ENCODE data around the gene FAM124A. TPM values are rescaled to one million over a fixed set of nuclear protein-coding genes. Genes with fewer than 3 reads are reported as not detected.
"Not testable (repeated sequence)": the region's sequence is repeated elsewhere in the genome, so short reads cannot be mapped to it uniquely, and the experiment has no call there.

The FAM124A gene
- total RNA-seq, 2 experiments from 2014 or later = 0.13 TPM; not detected in 1

DNA sequence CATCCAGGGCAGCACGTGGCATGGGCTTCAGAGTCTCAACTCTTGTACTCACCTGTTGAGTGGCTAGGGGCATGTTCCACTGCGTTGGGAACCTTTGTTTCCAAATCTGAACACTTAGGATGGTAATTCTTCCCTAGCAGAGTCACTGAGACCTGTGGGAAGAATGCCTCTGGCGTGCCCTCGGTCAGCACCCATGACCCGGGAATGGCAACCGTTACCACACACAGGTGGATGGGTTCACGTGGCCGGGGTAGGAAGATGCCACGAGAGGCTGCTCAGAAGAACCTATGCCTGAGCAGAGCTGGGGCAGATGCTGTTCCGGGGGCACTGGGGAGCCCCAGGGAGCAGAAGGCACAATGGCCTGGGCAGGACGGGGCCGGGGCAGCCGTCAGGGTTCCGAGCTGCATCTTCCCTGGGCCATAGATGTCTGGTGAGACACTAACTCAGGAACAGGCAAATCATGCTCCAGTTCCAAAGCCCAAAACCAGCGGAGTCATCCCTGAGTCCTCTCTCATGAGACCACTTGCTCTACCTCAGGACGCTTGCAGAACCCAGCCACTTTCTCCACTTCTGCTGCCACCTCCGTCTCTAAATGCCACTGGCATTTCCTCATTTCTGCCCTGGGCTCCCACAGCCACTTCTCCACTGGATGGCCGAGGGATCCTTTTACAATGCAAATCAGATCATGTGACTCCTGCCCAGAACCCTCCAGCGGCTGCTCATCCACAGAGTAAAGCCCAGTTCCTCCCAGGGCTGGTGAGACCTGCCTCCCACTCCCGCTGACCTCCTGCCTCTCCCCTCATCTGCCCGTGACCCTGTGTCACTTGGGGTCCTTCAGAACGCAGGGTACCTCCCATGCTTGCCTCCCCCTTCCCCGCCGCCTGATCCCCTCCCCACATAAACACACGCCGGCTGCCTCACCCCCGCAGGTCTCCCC lies 36.7 kb downstream of the FAM124A start:
- POLR2A ChIA-PET = no interaction called here
- CTCF ChIA-PET = no interaction called here

DNA sequence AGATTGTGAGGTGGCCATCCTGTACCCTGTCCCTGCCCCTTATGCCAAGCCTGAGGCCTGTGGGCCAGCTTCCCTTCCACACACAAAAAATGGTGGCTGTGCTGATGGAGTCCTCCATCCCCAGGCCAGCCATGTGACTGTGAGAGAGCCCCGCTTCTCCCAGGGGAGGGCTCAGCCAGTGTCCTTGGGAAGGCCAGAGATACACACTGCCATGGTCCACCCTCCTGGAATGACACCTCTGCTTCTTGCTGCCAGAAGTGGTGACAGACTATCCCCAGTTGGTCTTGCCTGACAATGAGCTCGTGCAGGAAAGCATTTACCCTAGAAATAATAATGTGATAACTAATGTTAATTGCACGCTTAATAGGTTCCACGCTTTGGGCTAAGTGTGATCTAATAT lies 38.0 kb downstream of the FAM124A start:
- CTCF ChIA-PET = no interaction called here
- POLR2A ChIA-PET = no interaction called here

DNA sequence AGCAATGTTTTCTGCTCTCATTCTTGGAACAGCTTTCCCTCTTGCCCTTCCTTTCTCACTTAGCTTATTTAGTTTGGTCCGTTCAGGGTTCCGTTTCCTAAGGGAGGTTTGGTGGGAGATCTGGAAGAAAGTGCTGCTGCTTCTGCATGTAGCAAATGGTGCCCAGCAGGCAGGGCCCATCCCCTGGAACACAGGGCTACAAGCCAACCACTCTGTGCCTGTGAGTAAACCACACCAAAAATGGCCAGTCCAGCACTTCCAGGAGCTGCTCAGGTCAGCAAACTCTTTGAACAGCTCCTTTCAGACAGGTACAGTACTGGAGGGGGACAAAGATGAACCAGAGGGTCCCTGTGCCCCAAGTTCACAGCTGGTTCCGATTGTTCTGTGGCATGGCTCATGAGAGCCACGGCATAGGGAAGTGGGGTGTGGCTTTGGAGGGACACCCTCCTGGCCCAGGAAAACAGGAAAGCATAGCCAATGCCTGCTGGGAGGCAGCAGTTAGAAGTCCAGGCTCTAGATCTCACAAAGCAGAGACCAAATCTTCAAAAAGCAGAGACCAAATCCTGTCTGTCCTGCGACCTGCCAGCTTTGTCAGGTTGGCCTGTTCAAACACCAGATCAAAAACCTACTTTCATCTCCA lies 39.5 kb downstream of the FAM124A start:
- POLR2A ChIA-PET = no interaction called here
- CTCF ChIA-PET = no interaction called here

DNA sequence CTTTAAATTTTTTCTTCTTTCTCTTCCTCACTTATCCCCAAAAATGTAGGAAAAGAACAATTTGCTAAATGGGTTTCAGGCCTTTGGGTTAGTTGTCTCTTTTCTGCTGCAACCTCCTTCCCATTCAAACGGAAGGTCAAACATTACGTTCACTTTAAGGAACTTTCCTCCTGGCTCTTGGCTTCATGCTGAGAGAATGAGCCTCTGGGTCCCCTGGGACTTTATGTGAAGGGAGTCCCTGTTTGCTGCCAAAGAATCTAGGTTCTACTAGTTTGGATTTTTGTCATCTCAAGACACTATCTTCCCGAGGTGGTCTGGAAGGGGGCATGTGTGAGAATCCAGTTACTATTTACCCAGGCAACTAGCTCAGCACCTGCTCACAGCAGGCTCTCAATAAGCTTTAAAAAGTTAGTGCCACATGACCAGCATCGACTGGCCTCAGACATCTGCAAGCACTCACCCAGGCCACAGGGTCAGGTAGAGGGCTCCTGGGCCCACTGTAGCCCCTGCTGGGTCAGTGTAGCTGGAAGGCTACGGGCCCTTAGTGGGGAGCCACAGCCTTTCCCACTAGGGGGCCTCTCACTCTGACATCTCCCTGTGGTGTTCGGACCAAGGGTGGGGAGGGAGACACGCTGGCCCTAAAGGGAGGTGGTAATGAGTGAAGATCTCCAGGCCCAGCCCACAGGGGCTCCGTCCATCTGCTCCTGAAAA lies 40.5 kb downstream of the FAM124A start:
- POLR2A ChIA-PET = no interaction called here
- CTCF ChIA-PET = no interaction called here

DNA sequence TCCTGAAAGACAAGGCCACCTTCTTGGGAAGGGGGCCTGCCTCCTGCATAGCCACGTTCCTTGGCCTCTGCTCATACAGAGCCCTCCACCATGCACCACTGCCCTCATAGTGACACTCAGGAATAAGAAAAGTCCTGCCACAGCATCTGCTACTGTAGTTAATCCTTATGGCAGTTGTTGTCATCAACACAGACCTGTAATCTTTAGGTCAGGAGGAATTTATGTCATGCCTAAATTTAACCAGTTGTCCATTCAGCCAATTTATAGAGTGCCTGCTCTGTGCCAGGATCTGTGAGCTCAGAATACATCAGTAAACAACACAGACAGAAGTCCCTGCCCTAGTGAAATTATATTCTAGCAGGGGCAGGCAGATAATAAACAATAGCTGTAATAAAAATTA lies 44.4 kb downstream of the FAM124A start:
- ChIA-PET CTCF (no interaction called here), POLR2A (no interaction called here)

DNA sequence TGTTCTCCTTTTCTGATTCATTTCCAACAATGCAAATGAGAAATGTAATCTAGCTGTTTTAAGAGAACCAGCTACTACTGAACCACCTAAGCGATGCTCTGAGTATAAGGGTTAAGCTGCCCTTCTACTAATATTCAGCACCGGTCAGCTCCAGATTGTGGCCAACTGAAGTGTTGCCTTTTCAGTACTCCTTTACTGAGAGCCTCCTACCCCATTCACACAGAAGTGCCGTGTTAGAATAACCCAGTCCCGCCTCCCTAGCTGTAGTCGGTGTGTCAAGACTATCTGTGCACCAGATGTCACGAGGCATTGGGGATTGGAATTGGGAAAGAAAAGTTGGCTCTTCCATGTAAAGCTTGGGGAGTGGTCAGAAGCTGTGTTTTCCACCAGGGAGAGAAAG lies 45.4 kb downstream of the FAM124A start:
- POLR2A ChIA-PET = no interaction called here

DNA sequence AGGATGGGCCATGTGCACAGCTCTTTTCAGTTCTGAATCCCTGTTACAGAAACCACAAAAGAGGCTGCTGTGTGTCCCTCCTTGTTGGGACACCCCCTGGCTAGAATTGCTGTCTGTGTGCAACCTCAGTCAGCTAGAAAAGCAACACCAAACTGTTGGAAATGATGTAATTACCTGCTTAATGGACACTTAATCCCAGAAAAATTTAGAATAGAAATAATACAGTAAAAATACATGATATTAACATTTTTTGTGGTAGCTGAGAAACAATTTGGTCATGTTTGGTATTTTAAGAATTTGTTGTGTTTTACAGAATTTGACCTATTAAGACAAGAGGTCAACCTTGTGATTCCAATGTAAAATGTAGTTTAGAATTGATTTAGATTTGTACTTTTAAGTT lies 46.8 kb downstream of the FAM124A start:
- ChIA-PET POLR2A (no interaction called here), CTCF (no interaction called here)

More for the DNA sequence above, 45.4 kb downstream of the FAM124A start:
- CTCF ChIA-PET = interaction anchor here (1.2 kb wide), 1 partner anchor 16 kb away, joined by 3 read pairs; no protein-coding TSS in a partner anchor

DNA sequence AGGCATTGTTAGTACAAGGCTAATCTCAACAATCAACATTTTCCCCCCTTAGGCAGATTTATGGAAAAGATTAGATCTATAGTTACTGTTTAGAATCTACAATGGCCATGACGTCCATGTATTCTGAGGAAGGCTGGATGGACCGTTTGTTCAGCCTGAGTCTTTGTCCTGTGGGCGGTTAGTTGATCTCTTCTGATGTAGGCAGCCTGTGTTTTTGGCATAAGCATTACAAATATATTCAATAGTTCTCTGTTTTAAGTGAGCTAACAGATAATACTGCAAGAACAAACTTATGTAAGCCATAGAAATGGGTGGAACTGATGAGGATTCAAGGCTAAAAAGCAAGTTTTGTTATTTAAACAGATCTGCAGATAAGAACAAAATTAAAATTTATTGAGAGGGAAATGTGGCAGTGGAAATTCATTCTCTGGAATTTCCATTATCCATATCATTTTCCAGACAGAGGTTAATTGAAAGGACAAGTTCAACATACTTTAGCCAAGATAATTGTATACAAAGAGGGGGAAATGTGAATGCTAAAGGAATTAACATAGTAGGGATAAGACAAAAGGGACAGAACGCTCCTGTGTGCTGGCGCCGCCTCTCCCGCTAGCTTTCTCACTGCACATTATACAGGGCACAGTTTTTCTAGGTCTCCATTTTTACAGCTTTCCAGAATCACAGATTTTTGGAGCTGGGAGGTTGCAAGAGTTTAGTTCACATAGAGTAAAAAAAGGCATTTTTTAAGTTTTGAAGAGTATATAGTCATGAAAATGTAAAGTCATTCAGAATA lies 48.6 kb downstream of the FAM124A start:
- ChIA-PET POLR2A (no interaction called here), CTCF (no interaction called here)

DNA sequence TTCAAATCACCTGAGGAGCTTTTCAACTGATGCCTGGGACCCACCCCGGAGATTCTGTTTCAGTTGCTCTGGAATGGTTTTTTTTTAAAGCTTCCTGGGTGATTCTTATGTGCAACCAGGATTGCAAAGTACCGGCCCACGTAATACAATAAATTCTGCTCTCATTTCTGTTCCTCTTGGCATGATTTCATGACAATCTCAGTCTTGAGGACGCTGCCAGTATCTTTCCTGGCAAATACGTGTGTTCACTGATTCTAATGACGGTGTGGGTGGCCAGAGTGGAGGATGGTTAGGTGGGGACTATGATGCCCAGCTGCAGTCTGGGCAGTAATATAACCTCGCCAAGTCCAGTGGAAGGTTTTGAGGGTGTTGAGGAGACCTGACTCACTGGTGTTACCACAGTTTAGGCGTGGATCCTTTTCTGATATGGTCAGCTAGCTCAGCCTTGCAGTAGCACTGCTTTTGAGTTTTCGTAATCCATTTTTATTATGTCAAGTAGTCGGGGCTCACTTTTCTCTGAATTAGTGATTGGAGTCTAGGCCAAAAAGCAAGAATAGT lies 49.4 kb downstream of the FAM124A start:
- POLR2A ChIA-PET = no interaction called here
- CTCF ChIA-PET = no interaction called here

DNA sequence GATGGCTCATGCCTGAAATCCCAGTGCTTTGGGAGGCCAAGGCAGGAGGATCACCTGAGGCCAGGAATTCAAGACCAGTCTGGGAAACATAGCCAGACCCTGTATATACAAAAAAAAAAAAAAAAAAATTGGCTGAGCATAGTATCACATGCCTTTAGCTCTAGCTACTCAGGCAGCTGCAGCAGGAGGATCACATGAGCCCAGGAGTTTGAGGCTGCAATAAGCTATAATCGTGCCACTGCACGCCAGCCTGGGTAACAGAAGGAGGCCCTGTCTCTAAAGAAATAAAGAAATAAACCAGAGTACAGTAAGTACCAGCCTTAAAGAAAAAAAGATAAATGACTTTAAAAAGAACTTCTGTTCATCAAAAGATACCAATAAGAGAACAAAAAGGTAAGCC lies 52.9 kb downstream of the FAM124A start:
- POLR2A ChIA-PET = no interaction called here

DNA sequence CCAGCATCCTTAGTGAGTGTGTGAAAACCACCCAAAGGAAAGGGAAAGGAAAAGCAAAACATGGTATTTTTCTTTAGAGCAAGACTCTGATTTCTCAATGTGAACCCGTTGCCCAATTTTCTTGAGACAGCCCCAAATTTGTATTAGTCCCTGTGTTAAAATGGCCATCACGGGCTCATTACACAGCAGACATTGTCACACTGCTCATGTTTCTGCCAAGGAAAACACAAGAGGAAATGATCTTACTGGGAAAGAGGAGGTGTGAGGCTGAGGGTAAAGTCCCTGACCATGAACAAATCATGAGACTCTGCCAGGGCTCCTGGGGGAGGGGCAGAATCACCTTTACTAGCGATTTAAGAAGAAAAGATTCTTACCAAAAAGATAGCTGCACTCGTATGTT lies 54.4 kb downstream of the FAM124A start:
- ChIA-PET CTCF (no interaction called here), POLR2A (no interaction called here)

More for the DNA sequence above, 52.9 kb downstream of the FAM124A start:
- CTCF ChIA-PET = interaction anchor here (0.7 kb wide), 1 partner anchor 120 kb away, joined by 3 read pairs; no protein-coding TSS in a partner anchor

DNA sequence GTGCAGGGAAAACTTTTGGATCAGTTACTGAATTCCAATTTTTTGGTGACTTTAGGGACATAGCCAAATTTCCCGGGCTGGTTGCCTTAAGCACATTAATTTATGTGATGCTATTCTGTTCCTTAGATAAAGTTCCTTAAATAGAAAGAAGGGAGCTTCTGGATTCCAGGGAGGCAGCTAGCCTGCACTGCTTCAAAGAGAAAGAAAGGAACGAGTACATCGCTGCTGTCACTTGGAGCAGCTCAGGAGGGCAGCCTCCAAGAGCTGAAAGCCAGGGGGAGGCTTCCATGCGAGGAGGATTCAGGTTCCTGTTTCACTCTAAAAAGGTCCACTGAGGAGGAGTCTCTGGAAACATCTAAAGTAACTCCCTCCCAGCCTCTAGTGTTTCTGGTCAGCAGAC lies 55.7 kb downstream of the FAM124A start:
- POLR2A ChIA-PET = no interaction called here
- CTCF ChIA-PET = interaction anchor here (1.1 kb wide), 1 partner anchor 9 kb away, joined by 3 read pairs; no protein-coding TSS in a partner anchor

DNA sequence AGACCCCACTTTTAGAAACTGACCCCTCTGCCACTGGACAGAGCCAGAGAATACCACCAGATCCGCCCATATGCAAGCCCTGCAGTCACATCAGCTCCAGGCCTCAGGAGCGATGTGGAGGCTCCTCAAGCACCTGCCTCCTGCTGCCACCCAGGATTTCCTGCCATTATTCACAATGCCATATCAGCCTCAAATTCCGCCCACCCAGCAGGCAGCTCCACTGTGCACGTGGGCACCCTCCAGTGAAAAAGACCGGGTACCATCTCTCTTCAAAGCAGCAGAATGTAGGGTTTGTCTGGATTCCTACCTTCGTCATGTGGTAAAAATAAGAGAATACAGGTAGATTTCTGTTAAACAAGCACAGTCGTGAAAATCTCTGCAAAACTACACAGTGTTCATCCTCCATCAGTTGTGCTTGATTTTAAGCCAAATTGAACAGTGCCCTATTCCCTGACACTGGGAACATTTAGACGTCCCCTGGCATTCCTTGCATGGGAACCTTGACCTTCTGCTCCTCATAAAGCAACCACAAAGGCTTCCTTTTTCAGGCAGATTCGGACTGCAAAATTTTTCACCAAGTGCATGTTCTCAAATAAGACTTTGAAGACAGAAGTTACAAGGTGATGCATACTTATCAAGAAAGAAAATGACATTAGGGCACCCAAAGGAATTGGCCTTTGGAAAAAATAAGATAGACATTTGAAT lies 56.4 kb downstream of the FAM124A start:
- CTCF ChIA-PET = no interaction called here
- POLR2A ChIA-PET = no interaction called here

DNA sequence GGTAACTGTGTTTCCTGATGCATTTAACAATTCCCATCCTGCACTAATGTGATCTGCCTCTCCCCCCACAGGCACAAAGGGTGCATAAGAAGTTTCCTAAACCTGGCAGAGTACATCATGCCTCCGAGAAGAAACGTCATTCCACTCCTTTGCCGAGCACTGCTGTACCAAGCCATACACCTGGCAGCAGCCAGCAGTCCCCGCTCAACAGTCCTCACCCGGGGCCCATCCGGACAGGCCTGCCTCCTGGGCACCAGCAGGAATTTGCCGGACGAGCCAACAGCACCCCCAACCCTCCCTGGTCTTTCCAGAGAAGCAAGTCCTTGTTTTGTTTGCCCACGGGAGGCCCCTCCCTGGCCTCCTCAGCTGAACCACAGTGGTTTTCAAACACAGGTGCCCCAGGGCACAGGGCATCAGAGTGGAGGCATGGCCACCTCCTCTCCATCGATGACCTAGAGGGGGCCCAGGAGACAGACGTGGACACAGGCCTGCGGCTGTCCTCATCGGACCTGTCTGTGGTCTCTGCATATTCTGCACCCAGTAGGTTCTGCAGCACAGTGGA lies 58.3 kb downstream of the FAM124A start:
- POLR2A ChIA-PET = no interaction called here
- CTCF ChIA-PET = no interaction called here

DNA sequence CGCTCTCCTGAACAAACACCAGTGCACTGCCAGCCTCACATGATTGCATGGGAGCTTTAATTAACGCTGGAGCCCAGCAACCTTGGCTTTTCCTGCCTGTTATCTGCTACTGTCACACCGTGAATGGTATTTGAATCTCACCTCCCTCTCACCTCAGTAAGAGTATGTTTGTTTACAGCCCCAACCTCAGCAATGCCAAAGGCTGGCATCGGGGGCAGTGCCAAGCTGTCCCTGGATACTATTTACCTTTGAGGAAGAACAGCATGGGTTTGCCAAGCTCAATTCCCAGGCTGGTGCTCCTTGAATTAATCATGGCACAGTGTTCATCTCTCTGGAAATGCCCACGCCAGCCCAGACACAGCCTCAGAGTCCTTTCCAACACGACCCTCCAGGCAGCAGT lies 60.1 kb downstream of the FAM124A start:
- POLR2A ChIA-PET = no interaction called here

DNA sequence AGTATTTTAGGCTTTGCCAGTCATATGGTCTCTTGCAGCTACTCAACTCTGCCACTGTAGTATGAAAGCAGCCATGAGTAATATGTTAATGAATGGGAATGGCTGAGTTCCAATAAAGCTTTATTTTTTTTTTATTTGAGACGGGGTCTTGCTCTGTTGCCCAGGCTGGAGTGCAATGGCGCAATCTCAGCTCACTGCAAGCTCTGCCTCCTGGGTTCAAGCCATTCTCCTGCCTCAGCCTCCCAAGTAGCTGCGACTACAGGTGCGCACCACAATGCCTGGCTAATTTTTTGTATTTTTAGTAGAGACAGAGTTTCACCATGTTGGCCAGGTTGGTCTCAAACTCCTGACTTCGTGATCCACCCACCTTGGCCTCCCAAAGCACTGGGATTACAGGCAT lies 60.7 kb downstream of the FAM124A start:
- POLR2A ChIA-PET = not testable (repeated sequence)
- CTCF ChIA-PET = interaction anchor here (0.7 to 1.2 kb wide), 2 partner anchors 810 to 1303 kb away, joined by 3 to 5 read pairs; no protein-coding TSS in a partner anchor

More for the DNA sequence above, 60.1 kb downstream of the FAM124A start:
- CTCF ChIA-PET = interaction anchor here (1.2 kb wide), 1 partner anchor 1303 kb away, joined by 3 read pairs; no protein-coding TSS in a partner anchor

DNA sequence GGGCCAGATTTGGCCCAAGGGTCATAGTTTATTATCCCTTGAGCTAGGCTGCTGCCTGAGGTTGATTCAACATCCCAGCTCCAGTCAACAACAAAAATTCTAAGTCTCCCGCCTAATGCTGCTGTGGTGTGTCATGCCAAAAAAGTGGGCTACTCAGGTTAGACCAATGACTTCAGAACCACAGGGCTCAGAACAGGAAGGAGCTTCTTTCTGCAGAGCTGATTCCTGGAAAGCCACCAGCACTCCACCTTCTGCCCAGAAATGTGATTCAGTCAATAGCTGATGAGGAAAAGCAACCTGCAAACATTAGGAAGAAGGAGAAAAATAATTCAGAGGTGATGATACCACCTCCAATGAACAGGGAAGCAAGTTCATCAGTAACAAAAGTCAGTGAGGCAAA lies 61.2 kb downstream of the FAM124A start:
- ChIA-PET POLR2A (no interaction called here), CTCF (interaction anchor here (0.7 to 1.2 kb wide), 2 partner anchors 810 to 1304 kb away, joined by 3 to 5 read pairs; no protein-coding TSS in a partner anchor)

DNA sequence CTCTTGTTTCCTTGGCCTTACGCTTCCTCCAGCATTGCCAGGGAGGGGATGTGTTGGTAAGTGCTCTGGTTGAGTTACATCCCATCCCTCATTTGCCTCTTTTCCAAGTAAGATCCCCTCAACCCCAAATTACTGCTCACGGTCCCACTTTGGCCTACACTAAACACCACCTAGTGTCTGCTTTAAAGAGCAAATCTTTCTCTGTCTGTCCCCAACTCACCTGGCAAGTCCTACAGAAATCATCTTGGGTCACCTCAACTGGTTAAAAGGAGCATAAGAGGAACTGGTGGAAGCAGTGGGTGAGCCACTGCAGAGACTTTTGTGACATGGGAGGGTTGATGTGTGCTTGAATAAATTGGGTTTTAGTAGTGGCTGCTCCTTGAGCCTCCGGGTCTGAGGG lies 62.1 kb downstream of the FAM124A start:
- ChIA-PET POLR2A (interaction anchor here (0.7 kb wide), 1 partner anchor 22 kb away, joined by 7 read pairs; no protein-coding TSS in a partner anchor), CTCF (no interaction called here)

Measured in activated CD8-positive, alpha-beta memory T cell treated with anti-CD3 and anti-CD28 coated beads for 36 hours (primary cell).